DND-41 (cell line): ENCODE data around the gene C14orf180.

Experiments used
- ATAC-seq: fragments of 200-7000 bp; cut with Tn5 transposase; 3 replicates; pipeline ENCODE4 v1.9.1; 2021; ENCODE audit warnings: low read depth; ENCODE audit not compliant: insufficient read depth
- DNase-seq: peaks from one replicate; pipeline ENCODE4 v3.0.0-alpha.2; 2020
- H2AFZ ChIP-seq: 2 replicates; pipeline ENCODE4 v1.6.0; 2012; ENCODE audit warnings: low read depth, low read length
- H3K27ac ChIP-seq: 2 replicates; pipeline ENCODE4 v1.5.1; 2012; ENCODE audit warnings: low read length, inconsistent platforms
- H3K27me3 ChIP-seq: fragments of 200-600 bp; sonication (generic); 2 replicates; pipeline ENCODE4 v1.6.0; 2012; ENCODE audit warnings: low read length, mild to moderate bottlenecking, inconsistent platforms; ENCODE audit not compliant: insufficient read depth, poor library complexity
- H3K36me3 ChIP-seq: 2 replicates; pipeline ENCODE4 v1.5.1; 2012; ENCODE audit warnings: low read length, inconsistent platforms; ENCODE audit not compliant: insufficient read depth
- H3K4me1 ChIP-seq: 2 replicates; pipeline ENCODE4 v1.5.1; 2012; ENCODE audit warnings: mild to moderate bottlenecking, low read length; ENCODE audit not compliant: insufficient read depth
- H3K4me2 ChIP-seq: 2 replicates; pipeline ENCODE4 v1.6.0; 2012; ENCODE audit warnings: mild to moderate bottlenecking, moderate library complexity, low read length, inconsistent platforms; ENCODE audit not compliant: insufficient read depth
- H3K4me3 ChIP-seq, 2 experiments: fragments of 200-600 bp in 1 of 2; shearing (Covaris generic) in 1 of 2; 2 replicates each; pipeline ENCODE4 v1.5.1; 2012 to 2016; ENCODE audit warnings: inconsistent platforms in 2 of 2, low read length in 2 of 2, mild to moderate bottlenecking in 2 of 2, low read depth in 1 of 2, moderate library complexity in 1 of 2
- H3K79me2 ChIP-seq: 2 replicates; pipeline ENCODE4 v1.6.0; 2012; ENCODE audit warnings: low read length, inconsistent platforms; ENCODE audit not compliant: insufficient read depth
- H3K9ac ChIP-seq: 2 replicates; pipeline ENCODE4 v1.6.0; 2012; ENCODE audit warnings: low read depth, mild to moderate bottlenecking, inconsistent platforms, low read length, moderate library complexity
- H3K9me3 ChIP-seq: 2 replicates; pipeline ENCODE4 v1.5.1; 2012; ENCODE audit warnings: low read length, moderate library complexity, mild to moderate bottlenecking, inconsistent platforms; ENCODE audit not compliant: insufficient read depth, severe bottlenecking
- H4K20me1 ChIP-seq: 2 replicates; pipeline ENCODE4 v1.6.0; 2012; ENCODE audit warnings: low read length; ENCODE audit not compliant: insufficient read depth
- CTCF ChIP-seq: IDR thresholded peaks from 2 replicates; pipeline ENCODE4 v1.5.1; 2012; ENCODE audit warnings: borderline replicate concordance, low read length, moderate library complexity, mild to moderate bottlenecking; ENCODE audit not compliant: poor library complexity, severe bottlenecking; ENCODE audit errors: extremely low read depth
- EZH2 ChIP-seq: IDR thresholded peaks from 3 replicates; pipeline ENCODE4 v1.6.1; 2012; ENCODE audit warnings: borderline replicate concordance, low read depth, mild to moderate bottlenecking, moderate library complexity, low read length, inconsistent platforms; ENCODE audit not compliant: severe bottlenecking

The C14orf180 gene

GRCh38 chr14:104572024-104572626 is 7.4 kb upstream of the C14orf180 start:
- Histone ChIP-seq H3K79me2 (no peaks in the 10 kb centered on the region), H3K4me2 (no peak overlapping the region), H3K4me1 (no peaks in the 10 kb centered on the region), H3K27me3 (no peaks in the 10 kb centered on the region), H3K36me3 (no peaks in the 10 kb centered on the region), H3K27ac (no peak overlapping the region), H2AFZ (no peak overlapping the region), H3K9me3 (no peaks in the 10 kb centered on the region), H3K4me3 (no peak overlapping the region), H4K20me1 (no peaks in the 10 kb centered on the region; the same call in 1 of the 2 replicates), H3K9ac (no peak overlapping the region)
- DNase-seq (no peak), ATAC-seq (no peak)
- TF ChIP-seq EZH2 (no peak), CTCF (no peak)

- no peak overlapping the region for H3K4me2 ChIP-seq
- no peaks in the 10 kb centered on the region for H3K4me1 ChIP-seq
- ATAC-seq (no peak), DNase-seq (no peak)
- H3K27ac ChIP-seq: no peak overlapping the region
- H3K79me2 ChIP-seq: no peaks in the 10 kb centered on the region
- no peak overlapping the region for H2AFZ ChIP-seq
- TF ChIP-seq CTCF (no peak), EZH2 (no peak)
- H3K27me3 ChIP-seq: no peaks in the 10 kb centered on the region
- no peak overlapping the region for H3K4me3 ChIP-seq
- no peaks in the 10 kb centered on the region; the same call in 1 of the 2 replicates for H4K20me1 ChIP-seq
- no peaks in the 10 kb centered on the region for H3K36me3 ChIP-seq
- no peaks in the 10 kb centered on the region for H3K9me3 ChIP-seq
- no peak overlapping the region for H3K9ac ChIP-seq
These were observed 6.9 kb upstream of the C14orf180 start for GRCh38 chr14:104572668-104573067.

- H2AFZ ChIP-seq: no peak overlapping the region
- H4K20me1 ChIP-seq: no peaks in the 10 kb centered on the region; the same call in 1 of the 2 replicates
- no peak overlapping the region for H3K27ac ChIP-seq
- H3K4me1 ChIP-seq: no peaks in the 10 kb centered on the region
- no peak overlapping the region for H3K4me2 ChIP-seq
- ATAC-seq (no peak), DNase-seq (no peak)
- H3K36me3 ChIP-seq: no peaks in the 10 kb centered on the region
- no peaks in the 10 kb centered on the region for H3K79me2 ChIP-seq
- H3K4me3 ChIP-seq: no peak overlapping the region
- TF ChIP-seq CTCF (no peak), EZH2 (no peak)
- no peak overlapping the region for H3K9ac ChIP-seq
- H3K27me3 ChIP-seq: no peaks in the 10 kb centered on the region
- H3K9me3 ChIP-seq: no peaks in the 10 kb centered on the region
These were observed 5.6 kb upstream of the C14orf180 start for GRCh38 chr14:104573930-104574329.
